GM19043 (cell line): ENCODE measurements around the gene SERINC2.
"Not testable (repeated sequence)": the region's sequence is repeated elsewhere in the genome, so short reads cannot be mapped to it uniquely, and the experiment has no call there.

Experiments used
- ATAC-seq: cut with Tn5 transposase; IDR thresholded peaks from one replicate; pipeline ENCODE4 v1.9.1; 2021; ENCODE audit warnings: low read depth; ENCODE audit not compliant: unreplicated experiment

SERINC2 gene

GRCh38 chr1:31382379-31382989 lies 30.5 kb upstream of the SERINC2 start:
- ATAC-seq = no peak

GRCh38 chr1:31383967-31384366 lies 29.0 kb upstream of the SERINC2 start:
- ATAC-seq = no peak

- ATAC-seq = not testable (repeated sequence)
Measured at GRCh38 chr1:31386576-31387243, 26.3 kb upstream of the SERINC2 start.

- ATAC-seq = no peak
Measured at GRCh38 chr1:31387612-31388011, 25.4 kb upstream of the SERINC2 start.

GRCh38 chr1:31389616-31390015 lies 23.4 kb upstream of the SERINC2 start:
- ATAC-seq = no peak

GRCh38 chr1:31390071-31390470 lies 22.9 kb upstream of the SERINC2 start:
- ATAC-seq = no peak

- ATAC-seq = no peak
Measured at GRCh38 chr1:31393463-31393862, 19.6 kb upstream of the SERINC2 start.

- peak; percentile 68 for ATAC-seq
Measured at GRCh38 chr1:31394584-31395193, 18.3 kb upstream of the SERINC2 start.

- no peak for ATAC-seq
Measured at GRCh38 chr1:31396633-31397351, 16.2 kb upstream of the SERINC2 start.

GRCh38 chr1:31397360-31398095 lies 15.5 kb upstream of the SERINC2 start:
- no peak for ATAC-seq

- no peak for ATAC-seq
Measured at GRCh38 chr1:31398246-31398645, 14.8 kb upstream of the SERINC2 start.

- no peak for ATAC-seq
Measured at GRCh38 chr1:31399976-31400375, 13.0 kb upstream of the SERINC2 start.

GRCh38 chr1:31400393-31400792 lies 12.6 kb upstream of the SERINC2 start:
- ATAC-seq = no peak

GRCh38 chr1:31401241-31401640 lies 11.8 kb upstream of the SERINC2 start:
- ATAC-seq = no peak

GRCh38 chr1:31405578-31406245 lies 7.3 kb upstream of the SERINC2 start:
- ATAC-seq = no peak

GRCh38 chr1:31407029-31407626 lies 5.9 kb upstream of the SERINC2 start:
- no peak for ATAC-seq

- ATAC-seq = no peak
Measured at GRCh38 chr1:31408788-31409318, 4.2 kb upstream of the SERINC2 start.

- no peak for ATAC-seq
Measured at GRCh38 chr1:31409946-31410858, 2.8 kb upstream of the SERINC2 start.
